ENCODE results near the gene GNPTAB. TPM values are rescaled to one million over a fixed set of nuclear protein-coding genes. Genes with fewer than 3 reads are reported as not detected.

The GNPTAB gene
- total RNA-seq, 1 experiment from 2014 or later = 25.4 TPM

DNA sequence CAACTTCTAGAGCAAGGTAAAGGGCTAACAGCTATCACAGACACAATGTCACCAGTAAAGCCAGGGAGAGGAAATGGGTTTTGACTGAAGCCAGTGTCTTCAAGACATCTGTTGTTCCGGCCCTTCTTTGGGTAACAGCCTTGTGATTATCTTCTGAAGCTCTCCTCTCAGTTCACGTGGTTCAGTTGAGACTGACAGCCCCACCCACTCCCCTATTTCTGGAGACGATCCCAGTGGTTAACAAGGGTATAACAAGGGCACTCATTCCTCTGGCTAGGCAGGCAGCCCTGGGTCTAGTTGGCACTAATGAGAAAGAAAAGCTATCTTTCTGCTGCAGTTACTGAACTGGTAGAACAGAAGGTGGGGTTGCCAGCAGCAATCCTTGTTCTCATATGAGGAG lies 6.9 kb downstream of the GNPTAB start:
- POLR2A ChIA-PET = interaction anchor here (0.7 kb wide), 1 partner anchor 9 kb away, joined by 3 read pairs; no protein-coding TSS in a partner anchor
- peak; percentile 89 for ATAC-seq
- H3K27me3 Mint-ChIP-seq (ENCODE audit: low read depth) = no peaks in the 10 kb centered on the region
- TF ChIP-seq, protein P1, sequence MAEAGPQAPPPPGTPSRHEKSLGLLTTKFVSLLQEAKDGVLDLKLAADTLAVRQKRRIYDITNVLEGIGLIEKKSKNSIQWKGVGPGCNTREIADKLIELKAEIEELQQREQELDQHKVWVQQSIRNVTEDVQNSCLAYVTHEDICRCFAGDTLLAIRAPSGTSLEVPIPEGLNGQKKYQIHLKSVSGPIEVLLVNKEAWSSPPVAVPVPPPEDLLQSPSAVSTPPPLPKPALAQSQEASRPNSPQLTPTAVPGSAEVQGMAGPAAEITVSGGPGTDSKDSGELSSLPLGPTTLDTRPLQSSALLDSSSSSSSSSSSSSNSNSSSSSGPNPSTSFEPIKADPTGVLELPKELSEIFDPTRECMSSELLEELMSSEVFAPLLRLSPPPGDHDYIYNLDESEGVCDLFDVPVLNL (CRISPR knock-in tag; IDR thresholded peaks at IDR 0.05; ENCODE audit: borderline replicate concordance, low read depth) = no peak
- TF ChIP-seq, protein P2, sequence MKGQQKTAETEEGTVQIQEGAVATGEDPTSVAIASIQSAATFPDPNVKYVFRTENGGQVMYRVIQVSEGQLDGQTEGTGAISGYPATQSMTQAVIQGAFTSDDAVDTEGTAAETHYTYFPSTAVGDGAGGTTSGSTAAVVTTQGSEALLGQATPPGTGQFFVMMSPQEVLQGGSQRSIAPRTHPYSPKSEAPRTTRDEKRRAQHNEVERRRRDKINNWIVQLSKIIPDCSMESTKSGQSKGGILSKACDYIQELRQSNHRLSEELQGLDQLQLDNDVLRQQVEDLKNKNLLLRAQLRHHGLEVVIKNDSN (CRISPR knock-in tag; IDR thresholded peaks at IDR 0.05) = peak; percentile 59
- 0 out of 2 replicates have a peak, but pooled peaks have one; percentile 23 for TF ChIP-seq ETV6 (CRISPR knock-in tag; IDR thresholded peaks at IDR 0.05)
- no peak for TF ChIP-seq ZNF263 (CRISPR knock-in tag; IDR thresholded peaks at IDR 0.05; ENCODE audit: low read depth)
- TF ChIP-seq, protein P3, sequence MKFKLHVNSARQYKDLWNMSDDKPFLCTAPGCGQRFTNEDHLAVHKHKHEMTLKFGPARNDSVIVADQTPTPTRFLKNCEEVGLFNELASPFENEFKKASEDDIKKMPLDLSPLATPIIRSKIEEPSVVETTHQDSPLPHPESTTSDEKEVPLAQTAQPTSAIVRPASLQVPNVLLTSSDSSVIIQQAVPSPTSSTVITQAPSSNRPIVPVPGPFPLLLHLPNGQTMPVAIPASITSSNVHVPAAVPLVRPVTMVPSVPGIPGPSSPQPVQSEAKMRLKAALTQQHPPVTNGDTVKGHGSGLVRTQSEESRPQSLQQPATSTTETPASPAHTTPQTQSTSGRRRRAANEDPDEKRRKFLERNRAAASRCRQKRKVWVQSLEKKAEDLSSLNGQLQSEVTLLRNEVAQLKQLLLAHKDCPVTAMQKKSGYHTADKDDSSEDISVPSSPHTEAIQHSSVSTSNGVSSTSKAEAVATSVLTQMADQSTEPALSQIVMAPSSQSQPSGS (CRISPR knock-in tag; IDR thresholded peaks at IDR 0.05; ENCODE audit: borderline replicate concordance, low read depth) = no peak
- H3K9me3 Mint-ChIP-seq = peaks cover 5% of the 10 kb centered on the region
- peaks cover 62% of the 10 kb centered on the region for H3K4me1 Mint-ChIP-seq
- H3K4me3 Mint-ChIP-seq = no peak overlapping the region
- H3K36me3 Mint-ChIP-seq = peaks cover 4% of the 10 kb centered on the region
- CTCF ChIA-PET = interaction anchor here (1.0 to 3.3 kb wide), 6 partner anchors 15 to 50 kb away, joined by 3 to 12 read pairs (median 7); no protein-coding TSS in a partner anchor
- peak; percentile 54 for DNase-seq (ENCODE audit: low spot score)
- H3K27ac Mint-ChIP-seq = peak overlapping the region; percentile 72

DNA sequence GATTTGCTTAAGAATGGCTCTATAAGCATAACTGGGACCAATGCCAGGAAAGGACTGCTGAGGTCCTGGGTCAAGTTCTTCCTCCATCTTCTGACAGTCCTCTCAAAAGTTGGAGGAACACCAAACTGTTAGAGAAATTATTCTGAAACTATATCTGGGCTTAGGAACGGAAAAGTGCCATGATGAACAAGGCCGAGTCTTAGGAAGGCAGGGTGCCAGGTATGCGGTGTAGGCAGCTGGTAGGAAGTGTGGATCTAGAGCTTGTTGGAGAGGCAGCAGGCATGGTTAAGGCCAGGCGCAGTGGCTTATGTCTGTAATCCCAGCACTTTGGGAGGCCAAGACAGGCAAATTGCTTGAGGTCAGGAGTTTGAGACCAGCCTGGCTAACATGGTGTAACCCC lies 7.7 kb downstream of the GNPTAB start:
- Mint-ChIP-seq H3K9me3 (peaks cover 9% of the 10 kb centered on the region), H3K27ac (peak overlapping the region; percentile 84; the same call in 1 of the 2 replicates), H3K4me3 (no peak overlapping the region), H3K4me1 (peaks cover 58% of the 10 kb centered on the region), H3K36me3 (peaks cover 8% of the 10 kb centered on the region), H3K27me3 (ENCODE audit: low read depth) (no peaks in the 10 kb centered on the region)
- ATAC-seq (no peak), DNase-seq (ENCODE audit: low spot score) (no peak)
- ChIA-PET CTCF (interaction anchor here (1.2 to 3.3 kb wide), 5 partner anchors 15 to 49 kb away, joined by 3 to 12 read pairs (median 6); no protein-coding TSS in a partner anchor), POLR2A (interaction anchor here (0.7 kb wide), 2 partner anchors 8 to 17 kb away, joined by 3 to 8 read pairs; no protein-coding TSS in a partner anchor)
- no peak for TF ChIP-seq PRRX2 (CRISPR knock-in tag; IDR thresholded peaks at IDR 0.05)
- TF ChIP-seq GTF2I (CRISPR knock-in tag; conservative IDR thresholded peaks at IDR 0.05) = no peak
- TF ChIP-seq JUN (CRISPR knock-in tag; IDR thresholded peaks at IDR 0.05) = no peak
- no peak for TF ChIP-seq NFATC4 (CRISPR knock-in tag; IDR thresholded peaks at IDR 0.05)
- TF ChIP-seq, protein P4, sequence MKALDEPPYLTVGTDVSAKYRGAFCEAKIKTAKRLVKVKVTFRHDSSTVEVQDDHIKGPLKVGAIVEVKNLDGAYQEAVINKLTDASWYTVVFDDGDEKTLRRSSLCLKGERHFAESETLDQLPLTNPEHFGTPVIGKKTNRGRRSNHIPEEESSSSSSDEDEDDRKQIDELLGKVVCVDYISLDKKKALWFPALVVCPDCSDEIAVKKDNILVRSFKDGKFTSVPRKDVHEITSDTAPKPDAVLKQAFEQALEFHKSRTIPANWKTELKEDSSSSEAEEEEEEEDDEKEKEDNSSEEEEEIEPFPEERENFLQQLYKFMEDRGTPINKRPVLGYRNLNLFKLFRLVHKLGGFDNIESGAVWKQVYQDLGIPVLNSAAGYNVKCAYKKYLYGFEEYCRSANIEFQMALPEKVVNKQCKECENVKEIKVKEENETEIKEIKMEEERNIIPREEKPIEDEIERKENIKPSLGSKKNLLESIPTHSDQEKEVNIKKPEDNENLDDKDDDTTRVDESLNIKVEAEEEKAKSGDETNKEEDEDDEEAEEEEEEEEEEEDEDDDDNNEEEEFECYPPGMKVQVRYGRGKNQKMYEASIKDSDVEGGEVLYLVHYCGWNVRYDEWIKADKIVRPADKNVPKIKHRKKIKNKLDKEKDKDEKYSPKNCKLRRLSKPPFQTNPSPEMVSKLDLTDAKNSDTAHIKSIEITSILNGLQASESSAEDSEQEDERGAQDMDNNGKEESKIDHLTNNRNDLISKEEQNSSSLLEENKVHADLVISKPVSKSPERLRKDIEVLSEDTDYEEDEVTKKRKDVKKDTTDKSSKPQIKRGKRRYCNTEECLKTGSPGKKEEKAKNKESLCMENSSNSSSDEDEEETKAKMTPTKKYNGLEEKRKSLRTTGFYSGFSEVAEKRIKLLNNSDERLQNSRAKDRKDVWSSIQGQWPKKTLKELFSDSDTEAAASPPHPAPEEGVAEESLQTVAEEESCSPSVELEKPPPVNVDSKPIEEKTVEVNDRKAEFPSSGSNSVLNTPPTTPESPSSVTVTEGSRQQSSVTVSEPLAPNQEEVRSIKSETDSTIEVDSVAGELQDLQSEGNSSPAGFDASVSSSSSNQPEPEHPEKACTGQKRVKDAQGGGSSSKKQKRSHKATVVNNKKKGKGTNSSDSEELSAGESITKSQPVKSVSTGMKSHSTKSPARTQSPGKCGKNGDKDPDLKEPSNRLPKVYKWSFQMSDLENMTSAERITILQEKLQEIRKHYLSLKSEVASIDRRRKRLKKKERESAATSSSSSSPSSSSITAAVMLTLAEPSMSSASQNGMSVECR (CRISPR knock-in tag; IDR thresholded peaks at IDR 0.05; ENCODE audit: borderline replicate concordance) = no peak
- no peak for TF ChIP-seq ESRRA (CRISPR knock-in tag; IDR thresholded peaks at IDR 0.05; ENCODE audit: borderline replicate concordance)
- TF ChIP-seq ETV6 (CRISPR knock-in tag; IDR thresholded peaks at IDR 0.05) = no peak
- TF ChIP-seq, protein P5, sequence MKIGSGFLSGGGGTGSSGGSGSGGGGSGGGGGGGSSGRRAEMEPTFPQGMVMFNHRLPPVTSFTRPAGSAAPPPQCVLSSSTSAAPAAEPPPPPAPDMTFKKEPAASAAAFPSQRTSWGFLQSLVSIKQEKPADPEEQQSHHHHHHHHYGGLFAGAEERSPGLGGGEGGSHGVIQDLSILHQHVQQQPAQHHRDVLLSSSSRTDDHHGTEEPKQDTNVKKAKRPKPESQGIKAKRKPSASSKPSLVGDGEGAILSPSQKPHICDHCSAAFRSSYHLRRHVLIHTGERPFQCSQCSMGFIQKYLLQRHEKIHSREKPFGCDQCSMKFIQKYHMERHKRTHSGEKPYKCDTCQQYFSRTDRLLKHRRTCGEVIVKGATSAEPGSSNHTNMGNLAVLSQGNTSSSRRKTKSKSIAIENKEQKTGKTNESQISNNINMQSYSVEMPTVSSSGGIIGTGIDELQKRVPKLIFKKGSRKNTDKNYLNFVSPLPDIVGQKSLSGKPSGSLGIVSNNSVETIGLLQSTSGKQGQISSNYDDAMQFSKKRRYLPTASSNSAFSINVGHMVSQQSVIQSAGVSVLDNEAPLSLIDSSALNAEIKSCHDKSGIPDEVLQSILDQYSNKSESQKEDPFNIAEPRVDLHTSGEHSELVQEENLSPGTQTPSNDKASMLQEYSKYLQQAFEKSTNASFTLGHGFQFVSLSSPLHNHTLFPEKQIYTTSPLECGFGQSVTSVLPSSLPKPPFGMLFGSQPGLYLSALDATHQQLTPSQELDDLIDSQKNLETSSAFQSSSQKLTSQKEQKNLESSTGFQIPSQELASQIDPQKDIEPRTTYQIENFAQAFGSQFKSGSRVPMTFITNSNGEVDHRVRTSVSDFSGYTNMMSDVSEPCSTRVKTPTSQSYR (CRISPR knock-in tag; IDR thresholded peaks at IDR 0.05) = no peak
- TF ChIP-seq NFE2L1 (CRISPR knock-in tag; IDR thresholded peaks at IDR 0.05) = no peak
- no peak for TF ChIP-seq EMX1 (CRISPR knock-in tag; IDR thresholded peaks at IDR 0.05)
- TF ChIP-seq JAZF1 (CRISPR knock-in tag; IDR thresholded peaks at IDR 0.05) = no peak
- TF ChIP-seq, protein P6, sequence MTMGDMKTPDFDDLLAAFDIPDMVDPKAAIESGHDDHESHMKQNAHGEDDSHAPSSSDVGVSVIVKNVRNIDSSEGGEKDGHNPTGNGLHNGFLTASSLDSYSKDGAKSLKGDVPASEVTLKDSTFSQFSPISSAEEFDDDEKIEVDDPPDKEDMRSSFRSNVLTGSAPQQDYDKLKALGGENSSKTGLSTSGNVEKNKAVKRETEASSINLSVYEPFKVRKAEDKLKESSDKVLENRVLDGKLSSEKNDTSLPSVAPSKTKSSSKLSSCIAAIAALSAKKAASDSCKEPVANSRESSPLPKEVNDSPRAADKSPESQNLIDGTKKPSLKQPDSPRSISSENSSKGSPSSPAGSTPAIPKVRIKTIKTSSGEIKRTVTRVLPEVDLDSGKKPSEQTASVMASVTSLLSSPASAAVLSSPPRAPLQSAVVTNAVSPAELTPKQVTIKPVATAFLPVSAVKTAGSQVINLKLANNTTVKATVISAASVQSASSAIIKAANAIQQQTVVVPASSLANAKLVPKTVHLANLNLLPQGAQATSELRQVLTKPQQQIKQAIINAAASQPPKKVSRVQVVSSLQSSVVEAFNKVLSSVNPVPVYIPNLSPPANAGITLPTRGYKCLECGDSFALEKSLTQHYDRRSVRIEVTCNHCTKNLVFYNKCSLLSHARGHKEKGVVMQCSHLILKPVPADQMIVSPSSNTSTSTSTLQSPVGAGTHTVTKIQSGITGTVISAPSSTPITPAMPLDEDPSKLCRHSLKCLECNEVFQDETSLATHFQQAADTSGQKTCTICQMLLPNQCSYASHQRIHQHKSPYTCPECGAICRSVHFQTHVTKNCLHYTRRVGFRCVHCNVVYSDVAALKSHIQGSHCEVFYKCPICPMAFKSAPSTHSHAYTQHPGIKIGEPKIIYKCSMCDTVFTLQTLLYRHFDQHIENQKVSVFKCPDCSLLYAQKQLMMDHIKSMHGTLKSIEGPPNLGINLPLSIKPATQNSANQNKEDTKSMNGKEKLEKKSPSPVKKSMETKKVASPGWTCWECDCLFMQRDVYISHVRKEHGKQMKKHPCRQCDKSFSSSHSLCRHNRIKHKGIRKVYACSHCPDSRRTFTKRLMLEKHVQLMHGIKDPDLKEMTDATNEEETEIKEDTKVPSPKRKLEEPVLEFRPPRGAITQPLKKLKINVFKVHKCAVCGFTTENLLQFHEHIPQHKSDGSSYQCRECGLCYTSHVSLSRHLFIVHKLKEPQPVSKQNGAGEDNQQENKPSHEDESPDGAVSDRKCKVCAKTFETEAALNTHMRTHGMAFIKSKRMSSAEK (CRISPR knock-in tag; IDR thresholded peaks at IDR 0.05; ENCODE audit: borderline replicate concordance) = no peak
- no peak for TF ChIP-seq FOXK1 (CRISPR knock-in tag; IDR thresholded peaks at IDR 0.05)
- no peak for TF ChIP-seq NR3C1 (CRISPR knock-in tag; conservative IDR thresholded peaks at IDR 0.05; ENCODE audit: low read depth)

Data from WTC11 (cell line).